GM21423 (cell line): ENCODE results near the gene DLK1.

Experiments
- ATAC-seq: cut with Tn5 transposase; IDR thresholded peaks from one replicate; pipeline ENCODE4 v1.9.1; 2021; ENCODE audit warnings: mild to moderate bottlenecking, moderate library complexity; ENCODE audit not compliant: unreplicated experiment

The DLK1 gene

GRCh38 chr14:100776681-100777365 lies 50.1 kb downstream of the DLK1 start:
- no peak for ATAC-seq

- ATAC-seq = no peak
Measured at GRCh38 chr14:100777366-100777817, 50.7 kb downstream of the DLK1 start.

DNA sequence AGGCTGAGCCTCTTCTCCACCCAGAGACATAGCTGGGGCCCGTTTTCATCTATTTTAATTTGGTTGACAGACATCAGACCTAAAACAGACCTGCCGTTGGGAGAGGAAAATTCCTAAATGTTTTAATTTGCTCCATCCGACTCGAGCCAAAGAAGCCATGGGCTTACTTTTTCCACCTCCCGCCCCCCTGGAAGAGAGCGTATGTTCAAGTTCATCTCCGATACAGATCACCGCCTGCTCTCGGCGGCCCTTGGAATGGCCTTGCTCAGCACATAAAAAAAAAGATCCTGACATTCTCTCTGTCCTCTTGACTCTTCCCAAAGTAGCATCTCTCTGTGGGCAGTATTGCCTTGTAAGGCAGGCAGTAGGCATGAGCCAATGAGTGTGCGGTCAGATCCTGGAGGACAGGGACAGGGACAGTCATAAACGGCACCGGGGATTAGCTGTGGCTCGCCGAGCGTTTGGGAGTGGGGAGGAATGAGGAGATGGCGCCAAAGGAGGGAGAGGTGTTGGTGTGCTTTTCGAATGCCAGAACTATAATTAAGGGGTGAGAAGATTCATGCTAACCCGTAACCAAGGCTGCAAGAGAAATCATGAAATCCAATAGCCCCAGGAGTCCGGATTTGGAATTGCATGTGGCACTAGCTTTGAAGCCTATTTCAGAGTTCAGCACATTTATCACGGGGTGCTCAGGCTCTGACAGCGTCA lies 51.3 kb downstream of the DLK1 start:
- no peak for ATAC-seq

- ATAC-seq = no peak
Measured at GRCh38 chr14:100778526-100778882, 51.8 kb downstream of the DLK1 start.

GRCh38 chr14:100778951-100779690 lies 52.4 kb downstream of the DLK1 start:
- ATAC-seq = no peak

- ATAC-seq = no peak
Measured at GRCh38 chr14:100779691-100780080, 53.0 kb downstream of the DLK1 start.

DNA sequence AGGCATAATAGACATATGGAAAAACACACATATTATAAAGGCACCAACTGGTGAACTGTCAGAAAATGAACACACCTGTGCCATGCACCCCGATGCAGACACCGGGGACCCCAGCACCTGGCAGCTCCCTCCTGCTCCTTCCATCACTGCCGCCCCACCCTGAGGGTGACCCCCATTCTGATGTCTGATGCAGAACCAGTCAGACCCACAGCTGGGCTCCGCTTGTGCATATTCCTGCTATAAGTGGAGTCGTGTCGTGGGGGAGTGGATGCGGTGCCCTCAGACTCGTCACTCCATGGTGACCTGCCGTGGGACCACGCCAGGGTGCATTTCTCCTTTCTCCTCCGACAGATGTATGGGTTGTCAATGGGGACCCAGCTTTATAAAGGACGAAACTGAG lies 53.6 kb downstream of the DLK1 start:
- no peak for ATAC-seq

DNA sequence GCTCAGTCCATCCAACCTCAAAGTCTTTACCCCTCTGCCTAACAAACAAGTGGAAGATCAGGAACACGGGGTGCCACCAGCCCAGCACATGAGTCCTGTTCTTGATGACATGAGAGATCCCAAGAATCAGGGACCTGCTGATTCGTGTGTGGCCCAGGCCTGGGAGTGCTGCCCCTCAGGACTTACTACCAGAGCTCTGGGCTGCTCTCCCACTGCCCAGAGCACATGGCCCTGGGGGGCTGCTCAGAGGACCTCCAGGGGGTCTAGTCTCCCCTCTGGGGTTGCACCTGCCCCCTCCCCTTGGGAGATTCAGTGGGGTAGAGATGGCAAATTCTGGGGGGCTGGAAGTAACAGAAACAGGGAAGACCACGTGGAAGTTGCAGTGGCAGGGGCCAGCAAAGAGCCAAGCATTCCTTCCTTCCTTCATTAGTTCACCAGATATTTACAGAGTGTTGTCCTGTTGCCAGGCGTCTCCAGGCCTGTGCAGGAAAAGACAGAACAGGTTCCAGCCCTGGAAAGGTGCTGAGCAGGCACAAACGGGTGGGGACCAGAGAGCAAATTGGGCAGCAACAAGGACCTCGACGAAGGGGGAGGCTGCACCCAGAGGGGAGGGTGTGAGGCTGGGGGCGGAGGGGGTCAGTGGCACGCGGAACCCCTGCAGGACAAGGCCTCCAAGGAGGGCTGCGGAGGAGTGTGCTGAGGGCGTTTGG lies 54.1 kb downstream of the DLK1 start:
- ATAC-seq = no peak

GRCh38 chr14:100781952-100782351 lies 55.3 kb downstream of the DLK1 start:
- ATAC-seq = no peak

DNA sequence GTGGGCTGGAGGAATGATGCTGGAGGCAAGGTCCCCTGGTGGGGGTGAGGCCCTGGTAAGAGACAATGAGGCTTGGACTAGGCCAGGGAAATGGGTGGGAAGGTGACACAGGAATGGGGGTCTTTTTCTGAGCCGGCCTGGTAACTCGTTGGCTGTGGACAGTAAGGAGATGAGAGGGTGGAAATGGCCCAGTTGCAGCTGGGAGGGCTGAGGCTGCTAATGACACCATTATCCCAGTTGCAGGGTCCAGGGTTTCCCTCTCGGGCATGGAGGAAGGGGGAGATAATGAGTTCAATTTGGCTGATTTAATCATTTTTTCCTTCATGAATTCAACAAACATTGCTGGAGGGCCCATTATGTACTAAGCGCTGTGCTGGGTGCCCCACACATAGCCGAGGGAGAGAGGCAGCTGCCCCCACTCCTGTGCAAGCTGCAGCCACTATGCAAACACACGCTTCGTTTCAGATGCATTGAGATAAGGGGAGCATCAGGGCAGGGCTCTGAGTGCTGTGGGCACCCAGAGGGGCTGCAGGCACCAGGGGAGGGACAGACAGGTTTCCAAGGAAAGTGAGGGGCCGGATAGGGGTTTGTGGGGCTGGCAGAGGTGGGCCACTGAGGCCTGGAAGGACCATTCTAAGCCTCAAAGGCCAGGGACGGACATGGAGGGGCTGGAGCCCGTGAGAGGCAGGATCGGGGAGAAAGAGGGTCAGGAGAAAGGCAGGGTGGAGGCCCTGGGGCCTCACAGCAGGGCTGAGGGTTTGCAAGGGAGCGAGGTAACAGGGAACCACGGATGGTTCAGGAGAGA lies 56.0 kb downstream of the DLK1 start:
- ATAC-seq = no peak

DNA sequence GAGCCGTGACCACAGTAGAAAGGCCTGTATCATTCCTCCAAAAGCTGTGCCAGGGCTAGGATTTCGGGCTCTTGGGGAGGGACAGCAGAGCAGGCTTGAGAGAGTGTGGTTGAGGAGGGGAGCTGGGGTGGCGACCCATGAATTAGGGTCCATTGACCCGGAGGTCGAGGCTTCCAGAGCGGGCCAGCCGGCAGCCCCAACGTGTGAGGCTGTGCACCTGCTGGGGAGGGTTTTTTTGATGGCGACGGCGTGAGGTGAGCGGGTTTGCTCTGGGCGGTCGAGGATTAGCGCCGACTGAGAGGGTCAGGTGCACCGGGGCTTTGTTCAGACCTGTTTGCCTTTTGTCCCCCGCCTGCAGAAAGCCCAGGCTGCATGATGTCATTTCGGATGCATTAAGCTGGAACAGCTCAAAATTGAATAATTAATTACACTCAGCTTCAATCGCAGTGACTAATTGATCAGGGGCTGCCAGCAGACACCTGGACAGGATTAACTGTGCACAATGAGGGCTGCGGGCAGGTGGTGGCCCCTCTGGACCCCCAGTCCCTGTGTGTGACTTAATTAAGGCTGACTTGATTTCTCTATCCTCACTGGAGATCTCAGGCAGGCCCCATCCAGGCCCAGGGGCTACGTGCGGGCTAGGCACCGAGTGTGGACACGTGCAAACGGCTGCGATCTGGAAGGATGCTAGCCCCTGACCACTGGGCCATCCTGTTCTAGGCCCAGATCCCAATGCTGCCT lies 57.1 kb downstream of the DLK1 start:
- no peak for ATAC-seq

- ATAC-seq = no peak
Measured at GRCh38 chr14:100784523-100785337, 58.0 kb downstream of the DLK1 start.

DNA sequence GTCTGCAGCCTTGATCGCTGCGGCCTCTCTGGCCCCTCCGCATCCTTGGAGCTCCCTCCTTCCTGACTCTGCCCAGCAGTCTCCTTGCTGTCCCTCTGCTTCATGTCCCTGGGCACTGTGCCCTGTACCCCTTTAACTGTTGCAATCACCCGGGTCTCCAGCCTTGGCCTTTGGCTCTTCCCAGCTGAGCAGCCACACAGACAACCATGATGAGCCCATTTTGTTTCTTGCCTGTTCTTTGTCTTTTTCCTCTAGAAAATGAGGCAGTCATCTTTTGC lies 58.6 kb downstream of the DLK1 start:
- ATAC-seq = no peak

DNA sequence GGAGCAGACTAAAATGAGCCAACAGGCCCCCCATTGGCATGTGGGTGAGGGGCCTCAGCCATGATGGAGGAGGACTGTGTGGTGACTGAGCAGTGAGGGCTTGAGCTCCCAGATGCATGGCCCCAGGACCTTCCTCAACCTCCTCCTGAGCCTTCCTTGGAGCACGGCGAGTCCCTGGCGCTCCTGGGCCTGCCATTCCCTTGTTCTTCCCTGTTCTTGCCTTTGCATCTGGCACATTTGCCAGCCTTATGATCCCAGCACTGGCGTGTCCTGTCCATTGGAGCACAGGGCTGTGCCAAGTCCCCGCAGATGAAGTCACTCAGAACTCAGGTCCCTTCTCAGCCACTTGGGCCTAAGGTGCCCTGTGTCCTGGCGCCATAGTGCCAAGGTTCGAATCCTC lies 58.9 kb downstream of the DLK1 start:
- no peak for ATAC-seq

DNA sequence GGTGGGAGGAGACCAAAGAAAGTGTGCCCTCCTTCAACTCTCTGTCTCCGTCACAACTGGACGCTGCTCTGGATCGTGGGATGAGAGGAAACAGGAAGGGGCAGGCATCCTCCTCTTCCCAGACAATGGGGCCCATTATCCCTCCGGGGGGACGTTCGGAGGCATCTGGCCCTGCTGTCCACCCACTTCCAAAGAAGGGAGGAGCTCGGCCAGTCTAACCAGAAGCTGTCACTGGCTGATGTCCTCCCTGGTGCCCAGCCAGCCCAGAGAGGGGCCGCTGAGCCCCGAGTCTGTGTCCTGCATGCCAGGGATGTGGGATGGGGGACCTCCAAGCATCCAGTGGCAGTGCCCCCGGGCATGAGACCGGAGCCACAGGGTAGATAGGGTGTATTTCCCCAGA lies 59.4 kb downstream of the DLK1 start:
- ATAC-seq = no peak

GRCh38 chr14:100786576-100787219 lies 60.0 kb downstream of the DLK1 start:
- ATAC-seq = no peak

GRCh38 chr14:100787659-100788058 lies 61.0 kb downstream of the DLK1 start:
- no peak for ATAC-seq
